GM12873 (cell line): Measurements from ENCODE around the gene UBA3.

Experiments
- TF ChIP-seq, protein P1 (sequence below): IDR thresholded peaks from 2 replicates; pipeline ENCODE4 v1.5.1; 2012; ENCODE audit warnings: low read depth, mild to moderate bottlenecking, moderate library complexity, low read length, control low read depth; ENCODE audit not compliant: insufficient read depth; ENCODE audit errors: missing control alignments

The UBA3 gene

DNA sequence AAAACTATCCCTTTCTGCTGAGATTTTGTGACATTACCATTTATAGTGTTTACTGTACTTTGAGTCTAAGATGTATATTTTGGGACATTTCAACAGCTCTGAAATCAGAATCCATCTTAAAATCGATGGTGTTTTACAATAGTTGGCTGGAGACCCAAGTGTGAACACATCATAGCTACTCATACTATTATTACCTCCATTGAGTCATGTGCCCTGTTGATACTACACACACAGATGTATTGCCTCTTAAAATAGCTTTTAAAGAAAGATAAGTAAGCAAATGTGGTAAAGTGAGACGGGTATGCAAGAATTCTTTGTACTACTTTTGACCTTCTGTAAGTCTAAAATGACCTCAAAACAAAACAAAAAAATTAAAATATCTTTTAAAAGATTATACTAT is 35.6 kb upstream of the UBA3 start:
- TF ChIP-seq, protein P1, sequence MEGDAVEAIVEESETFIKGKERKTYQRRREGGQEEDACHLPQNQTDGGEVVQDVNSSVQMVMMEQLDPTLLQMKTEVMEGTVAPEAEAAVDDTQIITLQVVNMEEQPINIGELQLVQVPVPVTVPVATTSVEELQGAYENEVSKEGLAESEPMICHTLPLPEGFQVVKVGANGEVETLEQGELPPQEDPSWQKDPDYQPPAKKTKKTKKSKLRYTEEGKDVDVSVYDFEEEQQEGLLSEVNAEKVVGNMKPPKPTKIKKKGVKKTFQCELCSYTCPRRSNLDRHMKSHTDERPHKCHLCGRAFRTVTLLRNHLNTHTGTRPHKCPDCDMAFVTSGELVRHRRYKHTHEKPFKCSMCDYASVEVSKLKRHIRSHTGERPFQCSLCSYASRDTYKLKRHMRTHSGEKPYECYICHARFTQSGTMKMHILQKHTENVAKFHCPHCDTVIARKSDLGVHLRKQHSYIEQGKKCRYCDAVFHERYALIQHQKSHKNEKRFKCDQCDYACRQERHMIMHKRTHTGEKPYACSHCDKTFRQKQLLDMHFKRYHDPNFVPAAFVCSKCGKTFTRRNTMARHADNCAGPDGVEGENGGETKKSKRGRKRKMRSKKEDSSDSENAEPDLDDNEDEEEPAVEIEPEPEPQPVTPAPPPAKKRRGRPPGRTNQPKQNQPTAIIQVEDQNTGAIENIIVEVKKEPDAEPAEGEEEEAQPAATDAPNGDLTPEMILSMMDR = no peak

DNA sequence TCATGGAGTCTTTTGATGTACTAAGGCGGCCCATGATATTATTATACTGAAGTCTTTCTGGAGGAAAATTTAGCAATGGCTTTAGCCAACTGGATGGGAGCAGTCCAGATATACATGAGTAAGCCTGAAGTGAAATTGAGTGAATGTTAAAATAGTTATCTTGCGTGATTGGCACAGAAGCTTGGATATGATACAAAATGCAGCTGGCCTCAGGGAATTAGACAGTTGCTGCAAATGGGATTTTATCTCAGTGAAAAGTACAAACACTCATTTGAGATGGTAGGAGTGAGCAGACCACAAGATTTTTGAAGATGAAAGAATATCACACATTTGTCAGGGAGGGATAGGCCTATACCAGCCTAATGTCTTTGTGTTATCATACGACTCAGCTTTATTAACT is 33.4 kb upstream of the UBA3 start:
- TF ChIP-seq, protein P1 = no peak

DNA sequence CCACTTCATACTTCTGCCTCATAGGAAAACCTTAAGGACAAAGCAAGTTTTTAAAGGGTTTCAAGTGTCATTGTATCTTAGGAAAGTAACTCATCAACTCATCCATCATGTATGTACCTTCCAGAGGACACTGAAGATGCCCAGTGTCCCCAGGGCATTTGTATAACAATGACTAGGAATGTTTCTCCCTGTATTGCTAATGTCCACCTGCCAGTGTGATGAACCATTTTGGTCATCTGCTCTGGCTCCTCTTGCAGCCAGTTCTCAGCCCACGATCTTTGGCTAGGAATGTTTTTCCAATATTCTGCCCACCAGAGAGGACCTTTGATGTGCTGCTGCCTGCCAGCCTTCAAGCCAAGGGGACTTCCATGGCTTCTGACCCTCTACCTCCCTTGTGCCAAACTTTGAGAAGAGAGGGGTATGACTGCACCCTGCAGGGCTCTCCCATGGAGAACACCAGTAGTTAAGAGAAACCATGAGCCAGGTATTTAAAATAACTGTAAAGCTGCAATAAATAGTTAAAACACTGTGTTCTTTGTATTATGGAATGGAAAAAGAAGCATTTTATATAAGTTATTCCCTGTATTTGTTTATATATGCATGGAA is 30.9 kb upstream of the UBA3 start:
- TF ChIP-seq, protein P1 = no peak

DNA sequence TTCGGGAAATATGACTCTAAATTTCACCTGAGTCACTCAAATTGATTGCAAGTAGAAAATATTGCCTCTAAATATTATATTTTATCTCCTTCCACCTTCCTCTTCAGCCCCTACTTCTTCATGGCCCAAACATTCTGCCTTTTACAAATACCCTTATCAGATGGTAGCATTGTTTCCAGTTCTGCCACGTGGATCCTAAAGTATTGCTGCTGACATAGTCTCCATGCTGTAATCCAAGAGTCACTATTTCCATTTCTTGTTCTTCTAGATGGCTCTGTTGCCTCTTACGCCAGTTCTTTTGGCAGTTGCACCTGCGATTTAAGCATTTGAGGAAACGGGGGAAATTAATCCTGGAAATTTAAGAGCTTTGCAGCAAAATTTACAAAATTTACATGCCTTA is 28.6 kb upstream of the UBA3 start:
- TF ChIP-seq, protein P1 = no peak

DNA sequence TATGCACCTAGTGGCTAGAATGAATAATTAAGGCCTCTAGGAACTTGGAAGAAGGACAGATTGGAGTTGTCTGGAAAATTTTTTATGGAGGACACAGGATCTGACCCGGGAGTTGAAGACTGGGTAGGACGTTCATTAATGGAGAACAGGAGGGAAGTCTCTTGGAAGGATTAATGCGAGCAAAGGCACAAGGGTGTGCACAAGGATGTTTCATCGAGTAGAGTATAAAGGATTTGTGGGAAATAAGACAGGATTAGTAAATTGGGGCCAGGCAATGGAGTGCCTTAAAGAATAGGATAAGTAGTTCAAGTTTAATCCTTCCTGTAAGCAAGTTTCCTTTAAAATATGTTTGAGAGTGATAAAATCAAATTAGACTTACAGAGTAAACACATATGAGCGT is 27.7 kb upstream of the UBA3 start:
- TF ChIP-seq, protein P1 = no peak

DNA sequence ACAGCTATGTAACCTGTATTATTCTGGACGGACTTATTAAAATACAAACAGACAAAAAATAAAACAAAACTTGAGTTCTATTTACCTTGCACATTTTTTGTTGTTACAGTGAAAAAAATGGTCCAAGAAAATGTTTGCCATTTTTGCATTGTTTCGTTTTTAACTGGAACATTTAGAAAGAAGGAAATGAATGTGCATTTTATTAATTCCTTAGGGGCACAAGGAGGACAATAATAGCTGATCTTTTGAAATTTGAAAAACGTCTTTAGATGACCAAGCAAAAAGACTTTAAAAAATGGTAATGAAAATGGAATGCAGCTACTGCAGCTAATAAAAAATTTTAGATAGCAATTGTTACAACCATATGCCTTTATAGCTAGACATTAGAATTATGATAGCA is 25.2 kb upstream of the UBA3 start:
- TF ChIP-seq, protein P1 = no peak

DNA sequence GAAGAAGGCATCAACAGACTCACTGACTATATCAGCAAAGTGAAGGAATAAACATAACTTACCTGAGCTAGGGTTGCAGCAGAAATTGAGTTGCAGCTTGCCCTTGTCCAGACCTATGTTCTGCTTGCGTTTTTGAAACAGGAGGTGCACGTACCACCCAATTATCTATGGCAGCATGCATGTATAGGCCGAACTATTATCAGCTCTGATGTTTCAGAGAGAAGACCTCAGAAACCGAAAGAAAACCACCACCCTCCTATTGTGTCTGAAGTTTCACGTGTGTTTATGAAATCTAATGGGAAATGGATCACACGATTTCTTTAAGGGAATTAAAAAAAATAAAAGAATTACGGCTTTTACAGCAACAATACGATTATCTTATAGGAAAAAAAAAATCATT is 24.4 kb upstream of the UBA3 start:
- TF ChIP-seq, protein P1 = no peak
